HEK293 (cell line): Measurements from ENCODE around the gene SHOC2.

Experiments used
- CTCF ChIA-PET: fragments of 350-600 bp; formaldehyde crosslinking; extraction: SDS; loops from one replicate; lab custom pipeline; 2021; ENCODE audit warnings: antibody characterized with exemption; lab: Yijun Ruan, JAX
- POLR2A ChIA-PET: fragments of 300-600 bp; formaldehyde crosslinking; extraction: SDS; loops from one replicate; lab custom pipeline; 2020; ENCODE audit warnings: antibody characterized with exemption, inconsistent platforms; lab: Yijun Ruan, JAX
- H3K27ac ChIP-seq: fragments of 200-500 bp; sonication (Bioruptor generic); 2 replicates; pipeline ENCODE4 v1.5.1; 2014; ENCODE audit warnings: low read depth, low read length, control low read depth, inconsistent platforms; ENCODE audit errors: extremely low read depth
- H3K36me3 ChIP-seq, 2 experiments: fragments of 200-500 bp in 1 of 2; sonication (Bioruptor generic) in 1 of 2; 1 replicate in 1 of 2; 2 replicates in 1 of 2; pipeline ENCODE4 v1.5.1; 2014 to 2017; ENCODE audit warnings: inconsistent platforms in 2 of 2, low read length in 2 of 2; ENCODE audit not compliant: control insufficient read depth in 2 of 2, insufficient read depth in 1 of 2
- H3K4me1 ChIP-seq: fragments of 200-500 bp; sonication (Bioruptor generic); 2 replicates; pipeline ENCODE4 v1.5.1; 2014; ENCODE audit warnings: mild to moderate bottlenecking, low read length, inconsistent platforms; ENCODE audit not compliant: control insufficient read depth, insufficient read depth
- H3K4me3 ChIP-seq: 2 replicates; pipeline ENCODE4 v1.5.1; 2011; ENCODE audit warnings: low read depth, mild to moderate bottlenecking, control low read depth, low read length, moderate library complexity
- H3K9me3 ChIP-seq: fragments of 200-500 bp; sonication (Bioruptor generic); 2 replicates; pipeline ENCODE4 v1.5.1; 2014; ENCODE audit warnings: low read depth, low read length, inconsistent platforms; ENCODE audit not compliant: control insufficient read depth, insufficient read depth
- BCL11A ChIP-seq: fragments of 450-650 bp; formaldehyde crosslinking; IDR thresholded peaks from 2 replicates; pipeline ENCODE4 v1.5.1; 2016; ENCODE audit warnings: low read depth, missing biosample characterization, missing genetic modification characterization
- BCL6B ChIP-seq: fragments of 450-650 bp; formaldehyde crosslinking; IDR thresholded peaks from 2 replicates; pipeline ENCODE4 v1.5.1; 2017; ENCODE audit warnings: missing biosample characterization, missing genetic modification characterization
- GFI1B ChIP-seq: fragments of 450-650 bp; formaldehyde crosslinking; IDR thresholded peaks from 2 replicates; pipeline ENCODE4 v1.5.1; 2016; ENCODE audit warnings: missing biosample characterization, missing genetic modification characterization
- GLI2 ChIP-seq: fragments of 450-650 bp; formaldehyde crosslinking; IDR thresholded peaks from 2 replicates; pipeline ENCODE4; 2017; ENCODE audit warnings: missing biosample characterization, missing genetic modification characterization, low read depth, borderline replicate concordance
- KLF17 ChIP-seq: fragments of 450-650 bp; formaldehyde crosslinking; IDR thresholded peaks from 2 replicates; pipeline ENCODE4 v1.5.1; 2016; ENCODE audit warnings: missing biosample characterization, missing genetic modification characterization
- MEIS1 ChIP-seq: sonication (generic); formaldehyde crosslinking; IDR thresholded peaks from 2 replicates; pipeline ENCODE4 v1.8.1; 2022; ENCODE audit warnings: missing genetic modification reagents, mild to moderate bottlenecking, borderline replicate concordance
- PATZ1 ChIP-seq: fragments of 450-650 bp; formaldehyde crosslinking; IDR thresholded peaks from 2 replicates; pipeline ENCODE4 v1.5.1; 2016; ENCODE audit warnings: missing biosample characterization, missing genetic modification characterization
- RBAK ChIP-seq: fragments of 450-650 bp; formaldehyde crosslinking; IDR thresholded peaks from 2 replicates; pipeline ENCODE4 v1.5.1; 2016; ENCODE audit warnings: missing biosample characterization, missing genetic modification characterization
- SETDB1 ChIP-seq: IDR thresholded peaks from one replicate; pipeline ENCODE4 v1.6.1; 2017; ENCODE audit warnings: mild to moderate bottlenecking, low read length, moderate library complexity, mixed read lengths; ENCODE audit not compliant: insufficient read length
- ZBTB20 ChIP-seq: fragments of 450-650 bp; formaldehyde crosslinking; IDR thresholded peaks from 2 replicates; pipeline ENCODE4 v1.5.1; 2016; ENCODE audit warnings: missing biosample characterization, missing genetic modification characterization
- ZBTB48 ChIP-seq: fragments of 450-650 bp; formaldehyde crosslinking; IDR thresholded peaks from 2 replicates; pipeline ENCODE4 v1.5.1; 2016; ENCODE audit warnings: missing biosample characterization, missing genetic modification characterization
- ZBTB7A ChIP-seq: fragments of 450-650 bp; formaldehyde crosslinking; IDR thresholded peaks from 2 replicates; pipeline ENCODE4 v1.5.1; 2016; ENCODE audit warnings: low read depth, missing biosample characterization, missing genetic modification characterization
- ZIC2 ChIP-seq: fragments of 450-650 bp; formaldehyde crosslinking; IDR thresholded peaks from 2 replicates; pipeline ENCODE4 v1.5.1; 2016; ENCODE audit warnings: missing biosample characterization, missing genetic modification characterization
- ZNF18 ChIP-seq: fragments of 450-650 bp; formaldehyde crosslinking; IDR thresholded peaks from 2 replicates; pipeline ENCODE4 v1.5.1; 2016; ENCODE audit warnings: missing biosample characterization, missing genetic modification characterization
- ZNF366 ChIP-seq: fragments of 450-650 bp; formaldehyde crosslinking; conservative IDR thresholded peaks from 2 replicates; pipeline ENCODE4 v1.5.1; 2016; ENCODE audit warnings: missing biosample characterization, missing genetic modification characterization
- ZNF449 ChIP-seq: fragments of 450-650 bp; formaldehyde crosslinking; IDR thresholded peaks from 2 replicates; pipeline ENCODE4 v1.5.1; 2017; ENCODE audit warnings: missing biosample characterization, mild to moderate bottlenecking, missing genetic modification characterization, moderate library complexity
- ZNF501 ChIP-seq: fragments of 450-650 bp; formaldehyde crosslinking; IDR thresholded peaks from 2 replicates; pipeline ENCODE4 v1.5.1; 2016; ENCODE audit warnings: missing biosample characterization, missing genetic modification characterization
- ZNF513 ChIP-seq: fragments of 450-650 bp; IDR thresholded peaks from 2 replicates; pipeline ENCODE4 v1.5.1; 2018; ENCODE audit warnings: missing biosample characterization, missing genetic modification characterization
- ZNF521 ChIP-seq: fragments of 450-650 bp; formaldehyde crosslinking; IDR thresholded peaks from 2 replicates; pipeline ENCODE4 v1.5.1; 2017; ENCODE audit warnings: missing biosample characterization, mild to moderate bottlenecking, missing genetic modification characterization
- ZNF530 ChIP-seq: fragments of 450-650 bp; formaldehyde crosslinking; IDR thresholded peaks from 2 replicates; pipeline ENCODE4 v1.5.1; 2016; ENCODE audit warnings: low read depth, missing biosample characterization, missing genetic modification characterization
- ZNF560 ChIP-seq: fragments of 450-650 bp; formaldehyde crosslinking; IDR thresholded peaks from 2 replicates; pipeline ENCODE4 v1.5.1; 2017; ENCODE audit warnings: missing biosample characterization, missing genetic modification characterization, borderline replicate concordance
- ZNF791 ChIP-seq: fragments of 450-650 bp; formaldehyde crosslinking; IDR thresholded peaks from 2 replicates; pipeline ENCODE4 v1.5.1; 2016; ENCODE audit warnings: missing biosample characterization, missing genetic modification characterization

SHOC2 gene

GRCh38 chr10:110983466-110983865, 64.1 kb downstream of the SHOC2 start (continued):
- TF ChIP-seq PATZ1 (tag by site-specific recombination) (no peak), BCL6B (tag by site-specific recombination) (no peak), MEIS1 (CRISPR knock-in tag) (no peak), ZNF560 (no peak), ZBTB48 (tag by site-specific recombination) (no peak), ZNF366 (tag by site-specific recombination) (no peak), ZNF521 (tag by site-specific recombination) (no peak), ZBTB20 (tag by site-specific recombination) (no peak)

- no peak overlapping the region for H3K27ac ChIP-seq
- H3K4me3 ChIP-seq, result no peak overlapping the region
- H3K4me1 ChIP-seq, result peaks cover 3% of the 10 kb centered on the region; the same call in 1 of the 2 replicates
- H3K9me3 ChIP-seq, result no peaks in the 10 kb centered on the region
- CTCF ChIA-PET, result interaction anchor here (0.7 kb wide), 1 partner anchor 546 kb away, joined by 3 read pairs; no protein-coding TSS in a partner anchor
- peaks cover 5 to 6% of the 10 kb centered on the region in 2 experiments for H3K36me3 ChIP-seq
- no peak for TF ChIP-seq ZNF530
- TF ChIP-seq SETDB1, result no peak
- TF ChIP-seq GFI1B (tag by site-specific recombination), result no peak
- no peak for TF ChIP-seq BCL11A (tag by site-specific recombination)
- no peak for TF ChIP-seq ZNF18 (tag by site-specific recombination)
- TF ChIP-seq, all 188 proteins: peak for 0
- POLR2A ChIA-PET, result interaction anchor here (0.5 kb wide), 1 partner anchor 10 kb away, joined by 3 read pairs; no protein-coding TSS in a partner anchor
Measured at GRCh38 chr10:110985497-110986275, 66.3 kb downstream of the SHOC2 start.

- CTCF ChIA-PET, result no interaction called here
- H3K36me3 ChIP-seq, result peaks cover 5 to 6% of the 10 kb centered on the region in 2 experiments
- H3K4me3 ChIP-seq, result no peak overlapping the region
- H3K9me3 ChIP-seq, result no peaks in the 10 kb centered on the region
- POLR2A ChIA-PET, result no interaction called here
- peaks cover 8% of the 10 kb centered on the region for H3K4me1 ChIP-seq
- H3K27ac ChIP-seq, result no peak overlapping the region
- TF ChIP-seq ZBTB7A (tag by site-specific recombination) (no peak), ZNF449 (tag by site-specific recombination) (no peak), KLF17 (no peak), RBAK (tag by site-specific recombination) (no peak), ZNF513 (tag by site-specific recombination) (no peak), GLI2 (tag by site-specific recombination) (no peak), ZNF18 (tag by site-specific recombination) (no peak), ZNF791 (tag by site-specific recombination) (no peak), ZNF501 (no peak), ZIC2 (tag by site-specific recombination) (no peak)
Measured at GRCh38 chr10:110989016-110989415, 69.6 kb downstream of the SHOC2 start.
